WTC11 (cell line): Measurements from ENCODE around the gene TMEM258. TPM values are rescaled to one million over a fixed set of nuclear protein-coding genes. Genes with fewer than 3 reads are reported as not detected.

Source experiments
- ATAC-seq: fragments of 200-7000 bp; cut with Tn5 transposase; 2 replicates; pipeline ENCODE4 v1.10.0; 2021; ENCODE audit warnings: mild to moderate bottlenecking, moderate library complexity
- CTCF ChIA-PET: fragments of 300-600 bp; sonication (Branson Sonifier 250); formaldehyde crosslinking; loops from one replicate; lab custom pipeline; 2021; ENCODE audit warnings: antibody characterized with exemption; lab: Charles Lee
- POLR2A ChIA-PET: fragments of 350-600 bp; sonication (Branson Sonifier 250); formaldehyde crosslinking; loops from one replicate; lab custom pipeline; 2021; ENCODE audit warnings: antibody characterized with exemption; lab: Charles Lee
- DNase-seq: peaks from one replicate; pipeline ENCODE4 v3.0.0; 2021; ENCODE audit warnings: low spot score
- H3K27ac Mint-ChIP-seq: 2 replicates; pipeline ENCODE4 v1.8.0; 2021; ENCODE audit warnings: mixed read lengths
- H3K27me3 Mint-ChIP-seq: 2 replicates; pipeline ENCODE4 v1.8.0; 2021; ENCODE audit warnings: low read depth, mild to moderate bottlenecking, moderate library complexity, mixed read lengths
- H3K36me3 Mint-ChIP-seq: 2 replicates; pipeline ENCODE4 v1.8.0; 2021; ENCODE audit warnings: mixed read lengths
- H3K4me1 Mint-ChIP-seq: 2 replicates; pipeline ENCODE4 v1.8.0; 2022; ENCODE audit warnings: mixed read lengths
- H3K4me3 Mint-ChIP-seq: 2 replicates; pipeline ENCODE4 v1.8.0; 2021; ENCODE audit warnings: mild to moderate bottlenecking, moderate library complexity, mixed read lengths
- H3K9me3 Mint-ChIP-seq: 2 replicates; pipeline ENCODE4 v1.8.0; 2021; ENCODE audit warnings: mixed read lengths
- ATF1 ChIP-seq: sonication (generic); formaldehyde crosslinking; IDR thresholded peaks from 2 replicates; pipeline ENCODE4 v1.8.1; 2023; ENCODE audit warnings: mild to moderate bottlenecking, moderate library complexity, missing genetic modification reagents
- EMX1 ChIP-seq: fragments of 250-450 bp; sonication (Bioruptor Pico); IDR thresholded peaks from 2 replicates; pipeline ENCODE4 v1.8.0; 2021; ENCODE audit warnings: mild to moderate bottlenecking
- ETV6 ChIP-seq: sonication (generic); formaldehyde crosslinking; IDR thresholded peaks from 2 replicates; pipeline ENCODE4 v1.8.1; 2022; ENCODE audit warnings: mild to moderate bottlenecking, missing genetic modification reagents
- FOXK1 ChIP-seq: sonication (generic); formaldehyde crosslinking; IDR thresholded peaks from 2 replicates; pipeline ENCODE4 v1.8.0; 2022; ENCODE audit warnings: mild to moderate bottlenecking, moderate library complexity, missing genetic modification reagents
- JUN ChIP-seq: sonication (generic); formaldehyde crosslinking; IDR thresholded peaks from 2 replicates; pipeline ENCODE4 v1.8.0; 2023; ENCODE audit warnings: mild to moderate bottlenecking, missing genetic modification reagents
- KAT7 ChIP-seq: sonication (generic); formaldehyde crosslinking; IDR thresholded peaks from 2 replicates; pipeline ENCODE4 v1.8.1; 2023; ENCODE audit warnings: missing genetic modification reagents, mild to moderate bottlenecking, borderline replicate concordance
- MXD4 ChIP-seq: fragments of 250-450 bp; sonication (Bioruptor Pico); IDR thresholded peaks from 2 replicates; pipeline ENCODE4 v1.8.0; 2021; ENCODE audit warnings: mild to moderate bottlenecking, moderate library complexity, borderline replicate concordance
- MYBL2 ChIP-seq: sonication (generic); formaldehyde crosslinking; IDR thresholded peaks from 2 replicates; pipeline ENCODE4 v1.8.1; 2023; ENCODE audit warnings: mild to moderate bottlenecking, moderate library complexity, missing genetic modification reagents
- NFYB ChIP-seq: sonication (generic); formaldehyde crosslinking; conservative IDR thresholded peaks from 2 replicates; pipeline ENCODE4 v1.8.0; 2022; ENCODE audit warnings: low read depth, missing genetic modification reagents
- NR3C1 ChIP-seq: sonication (generic); formaldehyde crosslinking; conservative IDR thresholded peaks from 2 replicates; pipeline ENCODE4 v1.8.1; 2023; ENCODE audit warnings: low read depth, mild to moderate bottlenecking, missing genetic modification reagents
- RELA ChIP-seq: sonication (generic); formaldehyde crosslinking; IDR thresholded peaks from 2 replicates; pipeline ENCODE4 v1.8.1; 2022; ENCODE audit warnings: missing genetic modification reagents, mild to moderate bottlenecking, borderline replicate concordance
- TCF7 ChIP-seq: sonication (generic); formaldehyde crosslinking; IDR thresholded peaks from 2 replicates; pipeline ENCODE4 v1.8.0; 2022; ENCODE audit warnings: mild to moderate bottlenecking, low read depth, missing genetic modification reagents, moderate library complexity
- TEAD4 ChIP-seq: sonication (generic); formaldehyde crosslinking; IDR thresholded peaks from 2 replicates; pipeline ENCODE4 v1.8.0; 2022; ENCODE audit warnings: mild to moderate bottlenecking, missing genetic modification reagents
- ZBTB21 ChIP-seq: sonication (generic); formaldehyde crosslinking; IDR thresholded peaks from 2 replicates; pipeline ENCODE4 v1.8.1; 2023; ENCODE audit warnings: mild to moderate bottlenecking, missing genetic modification reagents, borderline replicate concordance
- ZNF121 ChIP-seq: sonication (generic); formaldehyde crosslinking; IDR thresholded peaks from 2 replicates; pipeline ENCODE4 v1.8.0; 2023; ENCODE audit warnings: missing genetic modification reagents
- ZNF232 ChIP-seq: sonication (generic); formaldehyde crosslinking; IDR thresholded peaks from 2 replicates; pipeline ENCODE4 v1.8.0; 2022; ENCODE audit warnings: mild to moderate bottlenecking, missing genetic modification reagents
- ZNF416 ChIP-seq: fragments of 250-450 bp; sonication (Bioruptor Pico); IDR thresholded peaks from 2 replicates; pipeline ENCODE4 v1.9.0; 2021; ENCODE audit warnings: mild to moderate bottlenecking, inconsistent platforms
- total RNA-seq: library from RNA; stranded (reverse); gene quantifications from 3 replicates; pipeline ENCODE4 v1.2.3, GENCODE V29; 2021
- TF ChIP-seq, protein P1 (sequence below): sonication (generic); formaldehyde crosslinking; IDR thresholded peaks from 2 replicates; pipeline ENCODE4 v1.8.0; 2022; ENCODE audit warnings: mild to moderate bottlenecking, missing genetic modification reagents
- TF ChIP-seq, protein P2 (sequence below): sonication (generic); formaldehyde crosslinking; IDR thresholded peaks from 2 replicates; pipeline ENCODE4 v1.8.1; 2023; ENCODE audit warnings: mild to moderate bottlenecking, missing genetic modification reagents
- TF ChIP-seq, protein P3 (sequence below): fragments of 250-450 bp; sonication (Bioruptor Pico); IDR thresholded peaks from 2 replicates; pipeline ENCODE4 v1.8.0; 2021; ENCODE audit warnings: mild to moderate bottlenecking
- TF ChIP-seq, protein P4 (sequence below): sonication (generic); formaldehyde crosslinking; IDR thresholded peaks from 2 replicates; pipeline ENCODE4 v1.8.0; 2023; ENCODE audit warnings: missing genetic modification reagents
- TF ChIP-seq, protein P5 (sequence below): sonication (generic); formaldehyde crosslinking; IDR thresholded peaks from 2 replicates; pipeline ENCODE4 v1.8.0; 2023; ENCODE audit warnings: missing genetic modification reagents, mild to moderate bottlenecking, borderline replicate concordance
- TF ChIP-seq, protein P6 (sequence below): sonication (generic); formaldehyde crosslinking; IDR thresholded peaks from 2 replicates; pipeline ENCODE4 v1.8.0; 2022; ENCODE audit warnings: mild to moderate bottlenecking, missing genetic modification reagents
- TF ChIP-seq, protein P7 (sequence below): sonication (generic); formaldehyde crosslinking; IDR thresholded peaks from 2 replicates; pipeline ENCODE4 v1.8.1; 2023; ENCODE audit warnings: mild to moderate bottlenecking, moderate library complexity, missing genetic modification reagents

TMEM258 gene
- total RNA-seq, 1 experiment from 2014 or later, result 175 TPM

DNA sequence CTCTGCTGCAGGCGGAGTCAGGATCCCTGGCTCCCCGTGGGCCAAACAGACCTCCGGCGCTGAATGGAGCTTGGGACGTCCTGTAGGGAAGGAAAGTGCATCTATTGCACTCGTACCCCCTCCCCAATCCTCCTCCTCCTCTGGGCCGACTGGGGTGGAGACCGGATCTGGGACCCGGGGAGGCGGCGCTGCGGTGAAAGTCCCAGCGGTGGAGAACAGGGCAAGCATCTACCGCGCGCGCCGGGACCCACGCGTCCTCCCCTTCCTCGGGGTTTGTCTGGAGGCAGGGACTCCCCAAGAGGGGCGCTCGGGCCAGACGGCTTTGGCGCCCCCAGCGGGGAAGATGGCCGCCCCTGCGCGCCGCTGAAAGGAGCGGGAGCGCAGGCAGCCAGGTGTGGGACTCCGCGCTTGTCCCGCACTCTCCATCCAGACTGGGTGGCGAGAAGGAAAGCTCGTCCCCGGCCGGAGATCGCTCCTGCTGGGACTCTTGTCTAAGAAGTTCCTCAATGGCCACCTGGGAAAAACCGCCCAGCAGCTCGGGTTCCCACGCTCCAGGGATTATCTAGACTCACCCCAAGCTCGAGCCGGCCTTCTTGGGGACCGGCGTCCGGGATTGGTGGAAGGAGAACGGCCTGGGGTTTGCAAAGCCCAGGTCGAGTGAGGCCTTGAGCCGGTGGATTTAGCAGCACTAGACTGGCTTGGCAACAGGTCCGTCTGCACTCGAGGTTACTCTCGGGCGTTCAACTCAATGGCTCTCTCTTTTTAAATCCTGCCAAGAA lies 36.4 kb upstream of the TMEM258 start:
- H3K27me3 Mint-ChIP-seq, result no peaks in the 10 kb centered on the region
- ChIA-PET CTCF (interaction anchor here (0.6 to 4.7 kb wide), 11 partner anchors 11 to 262 kb away, joined by 3 to 40 read pairs (median 3); partner anchors contain the start of gene FADS1), POLR2A (interaction anchor here (1.3 to 6.5 kb wide), 3 partner anchors 13 to 37 kb away, joined by 3 to 66 read pairs (median 5); partner anchors contain the start of genes FADS1, FEN1 and TMEM258)
- H3K27ac Mint-ChIP-seq, result peak overlapping the region; percentile 90
- peak; percentile 17 for ATAC-seq
- DNase-seq, result peak; percentile 64
- H3K36me3 Mint-ChIP-seq, result 0 out of 2 replicates have a peak, but pooled peaks cover 3% of the 10 kb centered on the region
- H3K9me3 Mint-ChIP-seq, result no peaks in the 10 kb centered on the region
- peak overlapping the region; percentile 85 for H3K4me3 Mint-ChIP-seq
- peaks cover 59% of the 10 kb centered on the region for H3K4me1 Mint-ChIP-seq
- TF ChIP-seq, protein P1, sequence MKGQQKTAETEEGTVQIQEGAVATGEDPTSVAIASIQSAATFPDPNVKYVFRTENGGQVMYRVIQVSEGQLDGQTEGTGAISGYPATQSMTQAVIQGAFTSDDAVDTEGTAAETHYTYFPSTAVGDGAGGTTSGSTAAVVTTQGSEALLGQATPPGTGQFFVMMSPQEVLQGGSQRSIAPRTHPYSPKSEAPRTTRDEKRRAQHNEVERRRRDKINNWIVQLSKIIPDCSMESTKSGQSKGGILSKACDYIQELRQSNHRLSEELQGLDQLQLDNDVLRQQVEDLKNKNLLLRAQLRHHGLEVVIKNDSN, result 0 out of 2 replicates have a peak, but pooled peaks have one; percentile 2
- TF ChIP-seq MYBL2 (CRISPR knock-in tag) (peak; percentile 70; the same call in 1 of the 2 replicates), JUN (CRISPR knock-in tag) (peak; percentile 40; the same call in 1 of the 2 replicates), ZNF416 (CRISPR knock-in tag) (no peak), ATF1 (CRISPR knock-in tag) (0 out of 2 replicates have a peak, but pooled peaks have one; percentile 52), KAT7 (CRISPR knock-in tag) (0 out of 2 replicates have a peak, but pooled peaks have one; percentile 17), ZNF232 (CRISPR knock-in tag) (no peak), ETV6 (0 out of 2 replicates have a peak, but pooled peaks have one; percentile 34), NR3C1 (no peak), FOXK1 (CRISPR knock-in tag) (no peak), TEAD4 (no peak), EMX1 (CRISPR knock-in tag) (no peak), TCF7 (CRISPR knock-in tag) (no peak), ZNF121 (CRISPR knock-in tag) (0 out of 2 replicates have a peak, but pooled peaks have one; percentile 10), NFYB (no peak), RELA (CRISPR knock-in tag) (no peak), MXD4 (no peak), ZBTB21 (CRISPR knock-in tag) (peak; percentile 68; the same call in 1 of the 2 replicates)
- TF ChIP-seq, protein P2, sequence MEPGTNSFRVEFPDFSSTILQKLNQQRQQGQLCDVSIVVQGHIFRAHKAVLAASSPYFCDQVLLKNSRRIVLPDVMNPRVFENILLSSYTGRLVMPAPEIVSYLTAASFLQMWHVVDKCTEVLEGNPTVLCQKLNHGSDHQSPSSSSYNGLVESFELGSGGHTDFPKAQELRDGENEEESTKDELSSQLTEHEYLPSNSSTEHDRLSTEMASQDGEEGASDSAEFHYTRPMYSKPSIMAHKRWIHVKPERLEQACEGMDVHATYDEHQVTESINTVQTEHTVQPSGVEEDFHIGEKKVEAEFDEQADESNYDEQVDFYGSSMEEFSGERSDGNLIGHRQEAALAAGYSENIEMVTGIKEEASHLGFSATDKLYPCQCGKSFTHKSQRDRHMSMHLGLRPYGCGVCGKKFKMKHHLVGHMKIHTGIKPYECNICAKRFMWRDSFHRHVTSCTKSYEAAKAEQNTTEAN (CRISPR knock-in tag), result 0 out of 2 replicates have a peak, but pooled peaks have one; percentile 33
- TF ChIP-seq, protein P3, sequence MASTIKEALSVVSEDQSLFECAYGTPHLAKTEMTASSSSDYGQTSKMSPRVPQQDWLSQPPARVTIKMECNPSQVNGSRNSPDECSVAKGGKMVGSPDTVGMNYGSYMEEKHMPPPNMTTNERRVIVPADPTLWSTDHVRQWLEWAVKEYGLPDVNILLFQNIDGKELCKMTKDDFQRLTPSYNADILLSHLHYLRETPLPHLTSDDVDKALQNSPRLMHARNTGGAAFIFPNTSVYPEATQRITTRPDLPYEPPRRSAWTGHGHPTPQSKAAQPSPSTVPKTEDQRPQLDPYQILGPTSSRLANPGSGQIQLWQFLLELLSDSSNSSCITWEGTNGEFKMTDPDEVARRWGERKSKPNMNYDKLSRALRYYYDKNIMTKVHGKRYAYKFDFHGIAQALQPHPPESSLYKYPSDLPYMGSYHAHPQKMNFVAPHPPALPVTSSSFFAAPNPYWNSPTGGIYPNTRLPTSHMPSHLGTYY (CRISPR knock-in tag), result no peak
- TF ChIP-seq, protein P4, sequence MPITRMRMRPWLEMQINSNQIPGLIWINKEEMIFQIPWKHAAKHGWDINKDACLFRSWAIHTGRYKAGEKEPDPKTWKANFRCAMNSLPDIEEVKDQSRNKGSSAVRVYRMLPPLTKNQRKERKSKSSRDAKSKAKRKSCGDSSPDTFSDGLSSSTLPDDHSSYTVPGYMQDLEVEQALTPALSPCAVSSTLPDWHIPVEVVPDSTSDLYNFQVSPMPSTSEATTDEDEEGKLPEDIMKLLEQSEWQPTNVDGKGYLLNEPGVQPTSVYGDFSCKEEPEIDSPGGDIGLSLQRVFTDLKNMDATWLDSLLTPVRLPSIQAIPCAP, result 0 out of 2 replicates have a peak, but pooled peaks have one; percentile 19
- TF ChIP-seq, protein P5, sequence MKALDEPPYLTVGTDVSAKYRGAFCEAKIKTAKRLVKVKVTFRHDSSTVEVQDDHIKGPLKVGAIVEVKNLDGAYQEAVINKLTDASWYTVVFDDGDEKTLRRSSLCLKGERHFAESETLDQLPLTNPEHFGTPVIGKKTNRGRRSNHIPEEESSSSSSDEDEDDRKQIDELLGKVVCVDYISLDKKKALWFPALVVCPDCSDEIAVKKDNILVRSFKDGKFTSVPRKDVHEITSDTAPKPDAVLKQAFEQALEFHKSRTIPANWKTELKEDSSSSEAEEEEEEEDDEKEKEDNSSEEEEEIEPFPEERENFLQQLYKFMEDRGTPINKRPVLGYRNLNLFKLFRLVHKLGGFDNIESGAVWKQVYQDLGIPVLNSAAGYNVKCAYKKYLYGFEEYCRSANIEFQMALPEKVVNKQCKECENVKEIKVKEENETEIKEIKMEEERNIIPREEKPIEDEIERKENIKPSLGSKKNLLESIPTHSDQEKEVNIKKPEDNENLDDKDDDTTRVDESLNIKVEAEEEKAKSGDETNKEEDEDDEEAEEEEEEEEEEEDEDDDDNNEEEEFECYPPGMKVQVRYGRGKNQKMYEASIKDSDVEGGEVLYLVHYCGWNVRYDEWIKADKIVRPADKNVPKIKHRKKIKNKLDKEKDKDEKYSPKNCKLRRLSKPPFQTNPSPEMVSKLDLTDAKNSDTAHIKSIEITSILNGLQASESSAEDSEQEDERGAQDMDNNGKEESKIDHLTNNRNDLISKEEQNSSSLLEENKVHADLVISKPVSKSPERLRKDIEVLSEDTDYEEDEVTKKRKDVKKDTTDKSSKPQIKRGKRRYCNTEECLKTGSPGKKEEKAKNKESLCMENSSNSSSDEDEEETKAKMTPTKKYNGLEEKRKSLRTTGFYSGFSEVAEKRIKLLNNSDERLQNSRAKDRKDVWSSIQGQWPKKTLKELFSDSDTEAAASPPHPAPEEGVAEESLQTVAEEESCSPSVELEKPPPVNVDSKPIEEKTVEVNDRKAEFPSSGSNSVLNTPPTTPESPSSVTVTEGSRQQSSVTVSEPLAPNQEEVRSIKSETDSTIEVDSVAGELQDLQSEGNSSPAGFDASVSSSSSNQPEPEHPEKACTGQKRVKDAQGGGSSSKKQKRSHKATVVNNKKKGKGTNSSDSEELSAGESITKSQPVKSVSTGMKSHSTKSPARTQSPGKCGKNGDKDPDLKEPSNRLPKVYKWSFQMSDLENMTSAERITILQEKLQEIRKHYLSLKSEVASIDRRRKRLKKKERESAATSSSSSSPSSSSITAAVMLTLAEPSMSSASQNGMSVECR, result peak; percentile 57; the same call in 1 of the 2 replicates
- TF ChIP-seq, protein P6, sequence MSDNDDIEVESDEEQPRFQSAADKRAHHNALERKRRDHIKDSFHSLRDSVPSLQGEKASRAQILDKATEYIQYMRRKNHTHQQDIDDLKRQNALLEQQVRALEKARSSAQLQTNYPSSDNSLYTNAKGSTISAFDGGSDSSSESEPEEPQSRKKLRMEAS (CRISPR knock-in tag), result no peak; the same call in none of the 2 replicates
- TF ChIP-seq, protein P7, sequence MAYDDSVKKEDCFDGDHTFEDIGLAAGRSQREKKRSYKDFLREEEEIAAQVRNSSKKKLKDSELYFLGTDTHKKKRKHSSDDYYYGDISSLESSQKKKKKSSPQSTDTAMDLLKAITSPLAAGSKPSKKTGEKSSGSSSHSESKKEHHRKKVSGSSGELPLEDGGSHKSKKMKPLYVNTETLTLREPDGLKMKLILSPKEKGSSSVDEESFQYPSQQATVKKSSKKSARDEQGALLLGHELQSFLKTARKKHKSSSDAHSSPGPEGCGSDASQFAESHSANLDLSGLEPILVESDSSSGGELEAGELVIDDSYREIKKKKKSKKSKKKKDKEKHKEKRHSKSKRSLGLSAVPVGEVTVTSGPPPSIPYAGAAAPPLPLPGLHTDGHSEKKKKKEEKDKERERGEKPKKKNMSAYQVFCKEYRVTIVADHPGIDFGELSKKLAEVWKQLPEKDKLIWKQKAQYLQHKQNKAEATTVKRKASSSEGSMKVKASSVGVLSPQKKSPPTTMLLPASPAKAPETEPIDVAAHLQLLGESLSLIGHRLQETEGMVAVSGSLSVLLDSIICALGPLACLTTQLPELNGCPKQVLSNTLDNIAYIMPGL (CRISPR knock-in tag), result peak; percentile 65; the same call in 1 of the 2 replicates
